Right renal cortex interstitium (tissue), 3 donors: ENCODE measurements around the gene C3orf70. TPM values are rescaled to one million over a fixed set of nuclear protein-coding genes. Genes with fewer than 3 reads are reported as not detected.

Experiments used
- DNase-seq, 3 donors: peaks; one replicate each; pipeline ENCODE4 v3.0.0-alpha.2; 2013; ENCODE audit warnings: low read depth in 3 of 3, low spot score in 2 of 3
- polyA plus RNA-seq, 3 donors: library from polyadenylated mRNA; unstranded; fragments of 120-200 nt; gene quantifications; one replicate each; pipeline ENCODE4 v1.2.1, GENCODE V29; 2013; ENCODE audit not compliant: insufficient read length in 3 of 3

The C3orf70 gene
- polyA plus RNA-seq, 3 donors: 8.2 to 9.3 (median 8.8) TPM

- DNase-seq: no peak
These were observed 96.0 kb downstream of the C3orf70 start for GRCh38 chr3:185056908-185057307.

GRCh38 chr3:185052631-185053030 is 100.2 kb downstream of the C3orf70 start:
- no peak for DNase-seq

- no peak for DNase-seq
These were observed 101.1 kb downstream of the C3orf70 start for GRCh38 chr3:185051801-185052200.

GRCh38 chr3:185049710-185050109 is 103.2 kb downstream of the C3orf70 start:
- DNase-seq: no peak

- no peak for DNase-seq
These were observed 106.3 kb downstream of the C3orf70 start for GRCh38 chr3:185046603-185047002.

- no peak for DNase-seq
These were observed 106.7 kb downstream of the C3orf70 start for GRCh38 chr3:185046164-185046515.

GRCh38 chr3:185042312-185043050 is 110.4 kb downstream of the C3orf70 start:
- DNase-seq: no peak

- DNase-seq: no peak
These were observed 111.3 kb downstream of the C3orf70 start for GRCh38 chr3:185041540-185041939.

GRCh38 chr3:185040425-185040824 is 112.4 kb downstream of the C3orf70 start:
- no peak for DNase-seq

- no peak for DNase-seq
These were observed 115.1 kb downstream of the C3orf70 start for GRCh38 chr3:185037801-185038200.

- DNase-seq: no peak
These were observed 121.9 kb downstream of the C3orf70 start for GRCh38 chr3:185030951-185031350.

- no peak for DNase-seq
These were observed 122.5 kb downstream of the C3orf70 start for GRCh38 chr3:185030399-185030798.

GRCh38 chr3:185029086-185029485 is 123.8 kb downstream of the C3orf70 start:
- no peak for DNase-seq

GRCh38 chr3:185028121-185028520 is 124.7 kb downstream of the C3orf70 start:
- DNase-seq: no peak

Other genes starting within 250 kb of the C3orf70 start
- gene EHHADH, start 101.0 kb upstream of the C3orf70 start, polyA plus RNA-seq: 10 to 100 TPM; 28.6 to 35.3 (median 30.6) TPM
- gene MAP3K13, start 210.1 kb upstream of the C3orf70 start, polyA plus RNA-seq: 10 to 100 TPM; 48.0 to 51.2 (median 48.9) TPM